ENCODE measurements around the gene OR56B1. TPM values are rescaled to one million over a fixed set of nuclear protein-coding genes. Genes with fewer than 3 reads are reported as not detected.

Gene OR56B1
- total RNA-seq: not detected in 2 replicates

GRCh38 chr11:5736396-5736795, at the start of gene OR56B1:
Gene OR56B1 (plus strand): TSS chr11:5736448. CDS start chr11:5736517, 69 bp downstream.

DNA sequence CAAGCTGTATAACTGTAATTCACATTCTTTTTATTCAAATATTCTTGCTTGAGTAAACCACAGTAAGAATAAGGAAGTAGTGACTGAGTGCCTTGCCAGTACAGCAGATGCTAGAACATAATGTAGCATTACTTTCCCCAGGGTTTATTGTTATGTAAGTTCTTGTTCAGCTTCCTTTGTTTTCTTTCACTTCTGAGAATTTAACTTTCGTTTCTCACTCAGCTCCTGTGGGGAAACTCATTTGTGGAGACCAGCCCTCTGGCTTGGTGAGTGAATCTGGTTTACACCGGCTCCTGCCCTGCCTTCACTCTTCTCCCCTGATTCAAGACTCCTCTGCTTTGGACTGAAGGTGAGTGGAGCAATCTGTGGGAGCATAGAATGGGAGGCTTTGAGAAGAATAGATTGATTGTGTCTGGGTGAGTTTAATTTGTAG, 46.7 kb upstream of the OR56B1 start, which contains the start of gene TRIM22:
Gene TRIM22 (plus strand): TSS at position 240 of the 433 bp plus-strand sequence. CDS start 6,443 bp downstream, outside the sequence.

GRCh38 chr11:5753943-5754342, 17.7 kb downstream of the OR56B1 start, which contains the start of gene OR52N4:
Gene OR52N4 (plus strand): TSS chr11:5754243. CDS start chr11:5754741, 498 bp downstream.

GRCh38 chr11:5783255-5783654, 47.0 kb downstream of the OR56B1 start, which contains the start of gene OR52N5:
Gene OR52N5 (minus strand): TSS chr11:5783355. CDS start chr11:5778634, 4,721 bp downstream.

Other genes starting within 250 kb of the OR56B1 start
- not detected in 2 replicates for gene OR52D1, start 247.8 kb upstream of the OR56B1 start, total RNA-seq
- not detected in 2 replicates for gene UBQLN3, start 226.5 kb upstream of the OR56B1 start, total RNA-seq
- 0.07 TPM in 1 of 2 replicates, not detected in the other for gene UBQLNL, start 219.7 kb upstream of the OR56B1 start, total RNA-seq
- gene OR52H1, start 187.9 kb upstream of the OR56B1 start, total RNA-seq: 0.22 TPM in 1 of 2 replicates, not detected in the other
- gene OR52B6, start 155.6 kb upstream of the OR56B1 start, total RNA-seq: not detected in 2 replicates
- gene TRIM6, start 139.8 kb upstream of the OR56B1 start, total RNA-seq: 0.66 and 2.6 TPM in 2 replicates
- gene TRIM34, start 111.4 kb upstream of the OR56B1 start, total RNA-seq: 8.0 and 10.6 TPM in 2 replicates
- gene TRIM5, start 51.4 kb upstream of the OR56B1 start, total RNA-seq: 71.9 and 92.7 TPM in 2 replicates
- 114 and 115 TPM in 2 replicates for gene TRIM22, start 46.7 kb upstream of the OR56B1 start, total RNA-seq
- gene OR52N4, start 17.8 kb downstream of the OR56B1 start, total RNA-seq: not detected in 2 replicates
- gene OR52N5, start 46.9 kb downstream of the OR56B1 start, total RNA-seq: 0.07 TPM in 1 of 2 replicates, not detected in the other
- gene OR52N1, start 54.8 kb downstream of the OR56B1 start, total RNA-seq: not detected in 2 replicates
- not detected in 2 replicates for gene OR52N2, start 72.5 kb downstream of the OR56B1 start, total RNA-seq
- not detected in 2 replicates for gene OR52E6, start 105.4 kb downstream of the OR56B1 start, total RNA-seq
- not detected in 2 replicates for gene OR52E8, start 121.2 kb downstream of the OR56B1 start, total RNA-seq
- gene OR52E4, start 144.2 kb downstream of the OR56B1 start, total RNA-seq: not detected in 2 replicates
- not detected in 2 replicates for gene OR52E5, start 156.8 kb downstream of the OR56B1 start, total RNA-seq
- gene OR56A3, start 205.8 kb downstream of the OR56B1 start, total RNA-seq: not detected in 2 replicates
- gene OR56A5, start 232.0 kb downstream of the OR56B1 start, total RNA-seq: not detected in 2 replicates

Data from thoracic aorta endothelial cell (primary cell).